GM18498 (cell line): ENCODE data around the gene TRERF1.
"Not testable (repeated sequence)": the region's sequence is repeated elsewhere in the genome, so short reads cannot be mapped to it uniquely, and the experiment has no call there.

Experiments
- ATAC-seq: cut with Tn5 transposase; IDR thresholded peaks from one replicate; pipeline ENCODE4 v1.9.1; 2021; ENCODE audit warnings: mild to moderate bottlenecking, moderate library complexity; ENCODE audit not compliant: unreplicated experiment

Gene TRERF1

DNA sequence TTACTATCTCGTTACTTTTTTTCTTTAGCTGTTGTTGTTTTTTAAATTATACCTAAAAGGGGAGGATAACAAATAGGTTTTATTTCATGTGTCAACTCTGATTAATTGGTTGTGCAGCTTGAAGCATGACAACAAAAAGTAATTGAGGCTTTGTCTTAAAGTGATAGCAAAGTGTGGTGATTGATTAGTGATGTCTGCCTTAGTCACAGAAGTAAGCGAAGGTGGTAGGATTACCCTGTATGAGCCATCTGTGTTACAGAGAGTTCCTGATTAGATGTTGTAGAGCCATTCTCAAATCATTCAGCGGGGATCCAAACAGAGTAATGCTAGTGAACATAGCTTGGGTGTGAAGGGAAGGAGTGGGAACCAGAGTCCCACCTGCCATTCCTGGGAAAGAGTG lies 219.7 kb downstream of the TRERF1 start:
- ATAC-seq = no peak

GRCh38 chr6:42230345-42231321 lies 221.1 kb downstream of the TRERF1 start:
- no peak for ATAC-seq

GRCh38 chr6:42229506-42230119 lies 222.1 kb downstream of the TRERF1 start:
- ATAC-seq = no peak

DNA sequence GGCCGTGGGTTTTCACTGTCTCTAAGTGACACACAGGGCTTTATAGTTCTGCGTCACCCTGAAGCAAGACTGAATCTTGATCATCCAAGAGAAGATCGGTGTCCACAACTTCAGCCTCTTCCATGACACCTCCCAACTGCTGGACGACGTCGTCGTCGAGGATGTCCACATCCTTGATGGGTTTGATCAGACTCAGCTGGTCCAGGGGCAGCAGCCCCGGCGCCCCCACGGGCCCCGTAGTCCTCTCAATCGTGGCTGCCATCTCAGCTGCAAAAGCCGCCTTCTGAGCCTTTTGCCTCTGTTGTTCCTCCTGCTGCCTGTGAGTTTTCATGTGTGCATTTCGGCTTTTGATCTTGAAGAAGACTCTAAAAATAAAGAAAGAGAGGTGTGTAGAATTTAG lies 223.4 kb downstream of the TRERF1 start:
- no peak for ATAC-seq

- no peak for ATAC-seq
Observed at GRCh38 chr6:42227173-42227850, 224.4 kb downstream of the TRERF1 start.

DNA sequence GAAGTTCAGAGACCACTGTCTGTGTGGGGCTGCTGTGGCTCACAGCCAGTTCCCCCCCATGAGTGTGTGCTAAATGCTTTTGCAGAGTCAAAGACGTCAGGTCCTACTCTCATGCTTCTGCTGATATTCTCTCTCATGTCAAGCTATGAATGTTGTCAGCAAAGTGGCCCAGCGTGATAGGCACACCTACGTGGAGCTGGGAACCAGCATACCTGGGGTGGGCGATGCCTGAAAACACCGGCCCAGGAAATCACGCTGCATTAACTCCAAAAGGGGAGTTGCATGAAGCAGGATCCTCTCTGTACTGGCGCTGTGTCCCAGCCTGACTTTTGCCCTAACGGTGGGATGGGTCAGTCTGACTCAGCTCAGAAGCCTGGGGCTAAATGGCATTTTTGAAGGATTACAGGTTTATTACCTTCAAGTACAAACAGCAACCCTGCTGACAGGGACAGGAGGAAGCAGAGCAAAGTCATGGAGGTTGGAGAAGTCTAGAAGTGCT lies 225.0 kb downstream of the TRERF1 start:
- ATAC-seq = no peak

- ATAC-seq = no peak
Observed at GRCh38 chr6:42226161-42226611, 225.5 kb downstream of the TRERF1 start.

DNA sequence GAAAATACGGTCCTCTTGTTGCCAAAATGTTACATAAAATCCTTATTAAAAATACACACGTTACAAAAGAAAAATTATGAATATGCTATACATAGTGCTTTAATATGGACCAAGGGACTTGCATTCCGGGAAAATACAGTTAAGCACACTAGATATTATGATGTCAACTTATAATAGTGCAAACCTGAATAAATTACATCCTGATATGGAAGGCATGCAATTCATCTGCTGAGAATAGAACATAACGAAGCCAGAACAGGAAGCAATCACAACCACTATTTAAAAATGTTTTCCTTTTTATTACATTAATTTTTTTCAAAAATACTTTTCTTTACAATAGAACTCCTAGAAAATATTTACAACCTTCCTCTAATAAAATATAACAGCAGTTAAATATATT lies 226.3 kb downstream of the TRERF1 start:
- no peak for ATAC-seq

GRCh38 chr6:42225029-42225339 lies 226.7 kb downstream of the TRERF1 start:
- no peak for ATAC-seq

DNA sequence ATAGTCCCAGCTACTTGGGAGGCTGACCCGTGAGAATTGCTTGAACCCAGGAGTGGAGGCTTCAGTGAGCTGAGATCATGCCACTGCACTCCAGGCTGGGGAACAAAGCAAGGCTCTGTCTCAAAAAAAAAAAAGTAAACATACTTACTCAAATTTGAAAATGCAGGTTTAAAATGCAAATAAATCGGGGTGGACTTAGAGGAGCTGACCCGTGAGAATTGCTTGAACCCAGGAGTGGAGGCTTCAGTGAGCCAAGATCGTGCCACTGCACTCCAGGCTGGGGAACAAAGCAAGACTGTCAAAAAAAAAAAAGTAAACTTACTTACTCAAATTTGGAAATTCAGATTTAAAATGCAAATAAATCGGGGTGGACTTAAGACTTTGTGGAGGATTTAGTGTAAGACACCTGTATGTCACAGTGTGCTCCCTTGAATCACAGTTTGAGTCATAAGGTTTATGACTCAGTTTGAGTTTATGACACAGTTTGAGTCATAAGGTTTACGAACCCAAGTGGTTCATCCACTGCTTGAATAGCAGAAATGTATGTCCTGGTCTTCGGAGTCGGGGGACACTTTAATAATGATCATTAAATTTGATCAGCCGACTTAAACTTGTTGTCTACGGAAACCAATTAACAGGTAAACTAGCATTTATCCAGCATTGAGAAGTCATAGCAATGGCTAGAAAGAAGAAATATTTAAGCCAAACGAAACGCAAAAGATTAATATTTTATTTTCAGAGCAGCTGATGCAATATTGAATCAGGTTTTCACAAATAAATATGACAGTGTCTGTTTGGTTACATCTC lies 227.3 kb downstream of the TRERF1 start:
- ATAC-seq = peak; percentile 83

DNA sequence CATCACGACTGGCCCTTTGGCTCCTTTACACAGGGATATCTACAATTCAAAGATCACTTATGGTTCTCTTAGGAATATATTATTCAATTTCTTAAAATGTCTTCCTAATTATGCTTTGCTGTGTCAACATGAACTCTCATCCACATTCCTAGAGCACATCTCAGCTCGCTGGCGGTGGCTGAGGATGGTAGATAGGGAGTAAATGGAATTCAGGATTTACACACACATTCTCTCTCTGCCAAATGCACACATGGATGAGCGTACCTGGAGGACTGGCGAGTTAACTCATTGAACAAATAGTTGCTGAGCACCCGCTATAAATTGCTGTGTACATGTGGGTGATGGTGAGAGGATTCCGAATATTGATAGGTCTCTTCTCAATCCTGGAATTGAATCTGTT lies 229.3 kb downstream of the TRERF1 start:
- ATAC-seq = no peak

DNA sequence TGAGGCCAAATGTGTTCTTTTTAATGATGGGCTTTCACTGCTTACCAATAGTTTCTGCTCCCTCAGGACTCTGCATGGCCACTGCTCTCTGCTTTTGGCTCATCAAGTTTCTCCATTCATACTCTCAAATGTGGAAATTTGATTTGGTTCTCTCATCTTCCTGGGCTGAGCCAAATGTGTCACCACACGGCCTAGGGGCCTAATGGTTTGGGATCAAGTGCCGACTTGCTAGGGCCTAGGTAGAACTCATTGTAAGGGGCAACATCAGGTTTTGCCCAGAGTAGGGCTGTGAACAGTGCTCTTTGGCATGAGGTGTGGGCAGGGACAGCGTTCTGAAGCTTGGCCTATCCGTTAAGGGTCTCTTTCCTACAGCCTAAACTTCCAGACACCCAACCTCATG lies 230.2 kb downstream of the TRERF1 start:
- ATAC-seq = no peak

- ATAC-seq = no peak
Observed at GRCh38 chr6:42220807-42221206, 230.9 kb downstream of the TRERF1 start.

- ATAC-seq = peak; percentile 91
Observed at GRCh38 chr6:42217519-42218367, 234.0 kb downstream of the TRERF1 start, which contains the start of gene MRPS10. Gene MRPS10, minus strand, starts transcription at chr6:42217861. Its CDS starts 12 bp downstream, at chr6:42217849.

DNA sequence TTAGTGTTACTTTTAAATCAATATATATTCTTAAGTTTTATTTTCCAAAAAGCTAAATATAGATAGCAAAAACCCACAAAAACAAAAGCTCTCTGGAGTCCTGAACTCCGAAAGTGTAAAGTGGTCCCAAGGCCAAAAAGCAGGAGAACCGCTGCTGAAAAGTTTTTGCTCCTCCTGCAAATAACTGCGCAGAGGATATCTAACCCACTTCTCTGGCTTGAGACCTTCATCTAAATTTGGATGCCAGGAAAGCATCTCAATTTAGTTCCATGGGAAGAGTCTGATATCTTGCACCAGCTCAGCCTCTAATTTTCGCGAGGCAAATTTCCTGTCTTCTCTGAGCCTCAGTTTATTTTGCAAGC lies 234.6 kb downstream of the TRERF1 start:
- no peak for ATAC-seq

DNA sequence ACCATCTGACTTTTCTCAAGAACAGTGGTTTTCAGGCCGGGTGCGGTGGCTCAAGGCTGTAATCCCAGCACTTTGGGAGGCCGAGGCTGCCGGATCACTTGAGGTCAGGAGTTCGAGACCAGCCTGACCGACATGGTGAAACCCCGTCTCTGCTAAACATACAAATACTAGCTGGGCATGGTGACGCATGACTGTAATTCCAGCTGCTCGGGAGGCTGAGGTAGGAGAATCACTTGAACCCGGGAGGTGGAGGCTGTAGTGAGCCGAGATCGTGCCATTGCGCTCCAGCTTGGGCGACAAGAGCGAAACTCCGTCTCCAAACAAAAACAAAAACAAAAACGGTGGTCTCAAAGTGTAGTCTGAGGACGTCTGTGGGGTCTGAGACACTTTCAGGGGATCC lies 235.2 kb downstream of the TRERF1 start:
- ATAC-seq = not testable (repeated sequence)

DNA sequence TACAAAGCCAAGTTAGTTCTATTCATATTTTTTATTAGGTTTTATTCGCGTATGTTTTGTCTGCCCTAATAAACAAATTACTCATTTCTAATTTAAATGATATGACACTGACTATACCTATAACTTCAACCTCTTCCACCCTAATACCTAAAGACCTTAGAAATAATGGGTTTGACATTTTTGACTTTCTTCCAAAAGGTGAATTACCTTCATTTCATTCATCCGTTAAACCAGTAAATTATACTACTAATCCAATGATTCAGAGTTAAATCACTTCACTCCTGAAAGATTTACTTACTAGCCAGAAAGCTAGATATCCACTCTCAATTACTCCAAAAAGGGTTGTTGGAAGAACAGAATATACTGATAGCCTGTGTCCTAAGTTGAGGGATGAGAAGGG lies 239.3 kb downstream of the TRERF1 start:
- ATAC-seq = no peak

DNA sequence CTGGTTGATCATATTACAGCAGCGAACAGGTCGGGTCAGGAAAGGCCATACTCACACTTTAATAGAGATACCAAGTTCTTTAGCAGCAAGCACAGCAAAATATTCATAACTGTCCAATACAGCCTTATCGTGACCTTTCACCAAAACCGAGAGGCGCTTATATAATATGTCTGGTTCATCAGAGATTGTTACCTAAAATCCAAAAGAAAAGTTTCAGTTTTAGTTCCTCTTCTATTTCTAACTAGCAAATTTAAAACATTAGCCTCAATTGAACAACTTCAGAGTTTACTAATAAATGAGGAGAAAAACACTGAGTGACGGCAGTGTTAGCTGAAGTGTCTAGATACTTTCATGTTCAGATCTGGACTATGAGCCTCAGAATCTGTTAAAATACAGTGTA lies 240.0 kb downstream of the TRERF1 start:
- ATAC-seq = no peak

DNA sequence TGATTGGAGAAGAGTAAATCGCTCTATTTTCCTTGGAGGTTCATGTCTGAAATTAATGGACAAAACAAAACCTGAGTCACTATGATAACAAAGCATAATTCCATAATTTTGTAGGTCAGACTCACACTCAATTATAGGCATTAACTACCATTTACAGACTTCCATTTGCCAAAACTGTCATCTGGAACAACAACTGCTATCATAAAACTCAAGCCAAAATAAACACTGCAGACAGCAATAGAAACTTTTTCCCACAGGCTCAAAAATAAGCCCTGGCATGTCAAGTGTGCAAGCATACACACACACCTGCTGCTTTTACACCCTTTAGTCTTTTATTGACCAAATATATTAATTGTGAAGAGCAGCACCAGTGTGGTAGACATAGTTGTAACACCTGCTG lies 241.2 kb downstream of the TRERF1 start:
- ATAC-seq = no peak

DNA sequence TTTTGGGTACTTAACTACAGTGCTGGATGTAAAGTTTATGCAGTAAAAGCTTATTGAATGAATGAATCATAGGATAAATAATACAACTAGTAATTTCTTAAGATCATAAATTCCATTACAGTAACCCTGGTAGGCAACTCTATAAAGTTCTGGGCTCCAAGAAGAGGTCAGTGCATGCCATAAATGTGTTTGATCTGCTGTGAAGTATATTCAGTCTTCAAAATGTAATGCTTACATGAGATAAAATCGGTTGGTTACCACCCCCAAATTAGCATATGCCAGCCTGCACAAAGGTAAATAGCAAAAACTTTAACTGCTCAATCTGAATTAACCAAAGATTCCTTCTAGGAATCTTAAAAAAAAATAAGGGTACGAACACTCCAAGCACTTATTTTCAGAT lies 244.2 kb downstream of the TRERF1 start:
- not testable (repeated sequence) for ATAC-seq
